ENCODE data around the gene MAPKAP1.

- TF ChIP-seq ZNF274 (IDR thresholded peaks at IDR 0.05; ENCODE audit: low read depth, low read length) (no peak), YY1 (IDR thresholded peaks at IDR 0.05; ENCODE audit: insufficient read depth, insufficient read length) (no peak)
Measured at GRCh38 chr9:125549039-125549438, 158.0 kb downstream of the MAPKAP1 start.
